ENCODE measurements around the gene RAD51B. TPM values are rescaled to one million over a fixed set of nuclear protein-coding genes. Genes with fewer than 3 reads are reported as not detected.
A peak's percentile ranks its signal among the peaks of the same experiment; 100 is the strongest.

RAD51B gene
- total and polyA plus RNA-seq, 5 donors, result 0.88 to 5.3 (median 3.3) TPM

DNA sequence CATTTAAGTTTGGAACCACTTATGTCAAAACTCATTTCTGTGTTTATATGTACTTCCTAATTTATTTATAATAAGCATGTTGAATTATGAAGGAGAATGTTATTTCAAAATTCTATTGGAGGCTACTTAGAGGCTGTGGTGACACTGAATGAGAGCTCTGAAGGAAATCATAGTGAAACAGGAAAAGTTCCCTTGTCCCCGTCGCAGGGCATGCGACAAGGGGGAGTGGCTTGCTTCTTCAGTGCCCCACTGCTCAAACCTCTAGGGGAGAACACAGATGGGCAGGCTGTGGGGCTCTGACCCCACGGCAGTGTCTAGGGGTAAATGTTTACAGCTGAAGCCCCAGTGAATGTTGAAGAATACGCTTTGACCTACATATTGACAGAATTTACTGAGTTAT lies 261.9 kb downstream of the RAD51B start:
- no peak overlapping the region for H3K27ac ChIP-seq (ENCODE audit: low read length)
- H3K4me3 ChIP-seq (ENCODE audit: low read length), result no peak overlapping the region
- no peaks in the 10 kb centered on the region for H3K4me1 ChIP-seq (ENCODE audit: control insufficient read depth, insufficient read depth, low read length)
- WGBS, result 92% methylated on average over 5 of the region's 5 CpGs
- intact Hi-C loops (cut with DNase I), result loop anchor here in 1 of 4 donors (10.0 kb wide), 1 partner anchor 153 kb away; no protein-coding TSS in a partner anchor
- H3K27me3 ChIP-seq (ENCODE audit: control insufficient read depth, insufficient read depth), result no peaks in the 10 kb centered on the region
- no peaks in the 10 kb centered on the region for H3K9me3 ChIP-seq (ENCODE audit: control insufficient read depth, low read length)
- no peak for DNase-seq
- ATAC-seq, result no peak

DNA sequence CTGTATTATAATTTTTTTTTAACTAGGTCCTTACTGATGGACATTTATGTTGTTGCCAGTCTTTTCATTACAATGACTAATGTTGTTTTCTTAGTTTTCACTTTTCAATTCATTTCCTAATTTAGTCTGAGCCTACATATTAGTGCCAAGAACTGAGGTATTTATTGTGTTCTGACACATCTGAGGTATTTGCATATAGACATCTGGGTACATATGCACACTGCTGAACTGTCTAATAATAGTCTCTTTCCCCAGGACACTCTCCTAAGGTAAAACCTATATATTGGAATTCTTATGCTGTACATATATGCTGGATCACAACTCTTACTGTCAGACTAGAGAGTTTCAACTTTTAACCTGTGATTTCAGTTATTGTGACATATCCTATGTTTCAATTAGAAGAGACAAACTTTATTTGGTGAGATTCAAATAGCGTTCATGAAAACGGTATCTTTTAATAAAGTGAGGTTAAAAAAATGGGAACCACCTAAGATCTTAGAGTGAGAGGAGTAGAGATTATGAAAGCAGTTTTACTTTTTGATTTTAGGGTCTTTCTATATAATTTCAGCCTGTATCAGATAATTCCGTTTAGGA lies 263.2 kb downstream of the RAD51B start:
- Histone ChIP-seq H3K4me3 (ENCODE audit: low read length) (no peak overlapping the region), H3K9me3 (ENCODE audit: control insufficient read depth, low read length) (no peaks in the 10 kb centered on the region), H3K27ac (ENCODE audit: low read length) (no peak overlapping the region), H3K4me1 (ENCODE audit: control insufficient read depth, insufficient read depth, low read length) (no peaks in the 10 kb centered on the region), H3K27me3 (ENCODE audit: control insufficient read depth, insufficient read depth) (no peaks in the 10 kb centered on the region)
- ATAC-seq (no peak), DNase-seq (no peak)
- intact Hi-C loops (cut with DNase I), result loop anchor here in 1 of 4 donors (10.0 kb wide), 1 partner anchor 152 kb away; no protein-coding TSS in a partner anchor
- 62% methylated on average over 3 of the region's 3 CpGs for WGBS

DNA sequence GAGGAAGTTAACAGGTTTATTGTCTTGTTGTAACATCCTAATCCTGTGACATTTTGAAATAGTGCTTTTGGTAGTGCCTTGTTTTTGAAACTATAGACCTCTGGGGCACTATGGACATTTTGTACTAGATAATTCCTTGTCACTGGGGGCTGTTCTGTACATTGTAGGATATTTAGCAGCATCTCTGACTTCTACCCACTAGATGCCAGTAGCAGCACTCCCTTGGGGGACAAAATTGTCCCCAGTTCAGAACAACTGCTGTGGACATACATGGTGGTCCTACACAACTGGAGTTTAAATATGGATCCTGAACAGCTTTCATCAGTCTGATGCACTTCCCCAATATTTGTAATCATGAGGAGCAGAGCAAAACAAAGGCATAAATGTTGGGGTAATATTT lies 264.7 kb downstream of the RAD51B start:
- Histone ChIP-seq H3K27me3 (ENCODE audit: control insufficient read depth, insufficient read depth) (no peaks in the 10 kb centered on the region), H3K27ac (ENCODE audit: low read length) (no peak overlapping the region), H3K4me3 (ENCODE audit: low read length) (no peak overlapping the region), H3K9me3 (ENCODE audit: control insufficient read depth, low read length) (no peaks in the 10 kb centered on the region), H3K4me1 (ENCODE audit: control insufficient read depth, insufficient read depth, low read length) (no peaks in the 10 kb centered on the region)
- DNase-seq (no peak), ATAC-seq (no peak)
- intact Hi-C loops (cut with DNase I), result loop anchor here in 1 of 4 donors (10.0 kb wide), 1 partner anchor 151 kb away; no protein-coding TSS in a partner anchor

DNA sequence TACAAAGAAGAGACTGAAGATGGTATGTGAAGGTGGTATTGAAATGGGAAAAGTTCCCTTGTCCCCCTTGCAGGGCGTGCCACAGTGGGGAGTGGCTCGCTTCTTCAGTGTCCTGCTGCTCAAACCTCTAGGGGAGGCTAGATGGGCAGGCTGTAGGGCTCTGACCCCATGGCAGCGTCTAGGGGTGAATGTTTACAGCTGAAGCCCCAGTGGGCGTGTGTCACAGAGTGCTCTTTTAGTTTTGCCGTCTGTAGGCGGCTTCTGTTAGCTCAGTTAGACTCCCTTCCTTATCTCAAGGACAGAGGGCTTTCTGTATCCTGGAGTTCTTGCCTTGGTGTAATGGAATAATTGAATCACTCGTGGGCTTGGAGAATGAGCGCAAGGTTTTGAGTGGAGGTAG lies 266.2 kb downstream of the RAD51B start:
- 61% methylated on average over 8 of the region's 8 CpGs for WGBS
- DNase-seq (no peak), ATAC-seq (peak in 1 of 2 donors; percentile 73)
- Histone ChIP-seq H3K9me3 (ENCODE audit: control insufficient read depth, low read length) (no peaks in the 10 kb centered on the region), H3K4me1 (ENCODE audit: control insufficient read depth, insufficient read depth, low read length) (no peaks in the 10 kb centered on the region), H3K27ac (ENCODE audit: low read length) (no peak overlapping the region), H3K4me3 (ENCODE audit: low read length) (no peak overlapping the region), H3K27me3 (ENCODE audit: control insufficient read depth, insufficient read depth) (no peaks in the 10 kb centered on the region)
- intact Hi-C loops (cut with DNase I), result loop anchor here in 1 of 4 donors (10.0 kb wide), 1 partner anchor 149 kb away; no protein-coding TSS in a partner anchor

DNA sequence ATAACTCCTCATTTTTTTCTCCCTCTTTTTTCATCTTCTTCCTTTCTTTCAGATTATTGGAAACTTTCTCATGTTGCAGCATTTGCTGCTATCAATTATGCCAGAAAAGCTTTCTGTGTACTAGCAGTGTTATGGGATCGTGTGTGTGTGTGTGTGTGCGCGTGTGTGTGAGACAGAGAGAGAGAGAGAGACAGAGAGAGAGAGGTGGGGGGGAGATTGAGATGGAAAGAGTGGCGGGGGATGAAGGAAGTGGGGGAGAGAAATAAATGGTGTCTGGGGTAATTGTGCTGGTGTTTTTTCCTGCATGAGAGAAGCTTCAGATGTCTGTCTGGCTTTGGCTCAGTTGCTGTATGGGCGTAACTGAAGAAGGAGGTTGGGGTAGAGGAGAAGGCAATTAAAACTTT lies 268.9 kb downstream of the RAD51B start:
- Histone ChIP-seq H3K27me3 (ENCODE audit: control insufficient read depth, insufficient read depth) (no peaks in the 10 kb centered on the region), H3K4me3 (ENCODE audit: low read length) (no peak overlapping the region), H3K9me3 (ENCODE audit: control insufficient read depth, low read length) (no peaks in the 10 kb centered on the region), H3K27ac (ENCODE audit: low read length) (no peak overlapping the region), H3K4me1 (ENCODE audit: control insufficient read depth, insufficient read depth, low read length) (no peaks in the 10 kb centered on the region)
- ATAC-seq (peak in 1 of 2 donors; percentile 34), DNase-seq (peak in 1 of 3 donors; percentile 68)
- intact Hi-C loops (cut with DNase I), result loop anchor here in 1 of 4 donors (10.0 kb wide), 1 partner anchor 146 kb away; no protein-coding TSS in a partner anchor
- 62% methylated on average over 5 of the region's 5 CpGs for WGBS

DNA sequence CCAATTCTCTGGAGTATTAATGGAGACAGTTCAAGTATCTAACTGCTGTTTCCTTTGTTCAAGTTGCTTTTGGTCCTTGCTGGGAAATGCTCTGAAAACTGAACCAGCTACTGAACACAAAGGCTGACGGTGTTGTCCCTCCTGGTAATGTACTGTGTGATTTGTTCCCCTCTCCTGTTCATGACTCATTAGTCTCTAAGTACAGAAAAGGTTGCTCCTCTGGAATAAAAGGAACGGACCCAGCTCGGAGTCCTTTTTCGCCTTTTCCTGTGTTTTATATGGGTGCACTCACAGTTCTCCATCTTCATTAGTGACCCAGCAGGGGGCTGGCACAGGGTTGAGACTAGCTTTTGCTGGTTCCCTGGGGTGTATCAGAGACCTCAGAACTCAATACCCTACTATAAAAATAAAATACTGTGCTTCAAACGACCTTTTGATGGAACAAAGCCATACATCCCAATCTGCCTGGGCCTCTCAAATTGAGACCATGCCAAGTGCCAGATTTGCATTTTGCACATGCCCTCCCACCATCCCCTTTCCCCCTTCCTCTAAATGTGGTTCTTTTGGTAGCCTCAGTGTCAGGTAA lies 269.7 kb downstream of the RAD51B start:
- WGBS, result 71% methylated on average over 5 of the region's 5 CpGs
- Histone ChIP-seq H3K4me1 (ENCODE audit: control insufficient read depth, insufficient read depth, low read length) (no peaks in the 10 kb centered on the region), H3K27me3 (ENCODE audit: control insufficient read depth, insufficient read depth) (no peaks in the 10 kb centered on the region), H3K9me3 (ENCODE audit: control insufficient read depth, low read length) (no peaks in the 10 kb centered on the region), H3K4me3 (ENCODE audit: low read length) (no peak overlapping the region), H3K27ac (ENCODE audit: low read length) (no peak overlapping the region)
- ATAC-seq, result peak; percentile 50 to 73
- intact Hi-C loops (cut with DNase I), result loop anchor here in 1 of 4 donors (10.0 kb wide), 1 partner anchor 146 kb away; no protein-coding TSS in a partner anchor
- DNase-seq, result no peak

DNA sequence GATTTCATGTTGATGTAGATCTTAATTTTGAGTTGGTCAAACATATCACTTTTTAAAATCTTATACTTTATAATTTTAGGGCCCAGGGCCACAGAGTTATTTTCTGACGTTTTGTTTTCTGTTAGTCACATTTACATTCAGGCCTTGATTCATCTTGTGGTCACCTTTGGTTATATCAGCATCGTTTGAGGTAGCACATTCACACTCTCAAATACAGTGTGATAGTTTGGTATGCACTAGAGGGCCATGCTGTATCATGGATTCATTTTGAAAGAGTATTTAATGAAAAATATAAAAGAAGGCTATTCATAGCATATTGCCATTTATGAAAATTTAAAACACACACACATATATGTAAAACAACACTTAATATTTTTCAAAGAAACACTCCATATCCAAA lies 274.6 kb downstream of the RAD51B start:
- Histone ChIP-seq H3K4me1 (ENCODE audit: control insufficient read depth, insufficient read depth, low read length) (no peaks in the 10 kb centered on the region), H3K4me3 (ENCODE audit: low read length) (no peak overlapping the region), H3K27me3 (ENCODE audit: control insufficient read depth, insufficient read depth) (no peaks in the 10 kb centered on the region), H3K27ac (ENCODE audit: low read length) (no peak overlapping the region), H3K9me3 (ENCODE audit: control insufficient read depth, low read length) (no peaks in the 10 kb centered on the region)
- DNase-seq, result no peak
- 72% methylated on average over 2 of the region's 2 CpGs for WGBS
- ATAC-seq, result no peak
- intact Hi-C loops (cut with DNase I), result no loop called here

DNA sequence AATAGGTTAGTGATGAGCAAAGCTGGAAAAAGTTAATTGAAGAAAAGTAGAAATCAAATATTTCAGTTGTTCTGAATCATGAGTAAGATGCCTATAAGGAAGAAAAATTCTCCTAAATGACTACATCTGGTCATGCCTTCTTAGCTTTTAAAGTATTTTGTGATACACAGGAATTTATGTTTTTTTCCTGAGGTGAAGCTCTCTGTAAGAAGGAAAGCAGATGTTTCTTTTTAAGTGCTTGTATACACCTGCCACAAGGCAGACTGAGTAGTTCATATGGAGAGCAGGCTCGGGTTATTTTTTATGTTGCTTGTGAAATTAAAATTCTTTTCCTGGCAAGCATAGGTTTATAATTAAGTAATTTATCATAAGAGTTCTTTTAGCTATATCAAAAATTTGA lies 275.2 kb downstream of the RAD51B start:
- Histone ChIP-seq H3K27me3 (ENCODE audit: control insufficient read depth, insufficient read depth) (no peaks in the 10 kb centered on the region), H3K4me1 (ENCODE audit: control insufficient read depth, insufficient read depth, low read length) (no peaks in the 10 kb centered on the region), H3K4me3 (ENCODE audit: low read length) (no peak overlapping the region), H3K9me3 (ENCODE audit: control insufficient read depth, low read length) (no peaks in the 10 kb centered on the region), H3K27ac (ENCODE audit: low read length) (no peak overlapping the region)
- ATAC-seq (no peak), DNase-seq (no peak)
- intact Hi-C loops (cut with DNase I), result no loop called here
- 74% methylated on average over 1 of the region's 1 CpG for whole genome bisulfite sequencing

DNA sequence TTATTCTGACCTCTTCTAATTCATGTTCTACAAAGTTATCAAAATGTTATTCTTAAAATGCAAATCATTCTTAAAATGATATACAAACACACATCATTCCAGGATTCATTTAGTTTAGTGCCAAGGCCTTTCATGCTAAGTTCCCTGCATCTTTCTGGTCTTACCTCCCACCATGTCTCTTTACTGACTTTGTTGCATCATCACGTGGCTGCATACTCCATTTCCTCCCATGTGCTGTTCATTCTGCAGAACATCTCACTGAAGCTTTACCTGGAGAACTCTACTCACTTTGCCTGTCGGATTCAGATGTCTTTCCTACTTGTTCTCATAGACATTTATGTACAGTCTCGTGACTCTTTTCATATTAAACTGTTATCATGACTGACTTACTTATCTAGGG lies 278.1 kb downstream of the RAD51B start:
- intact Hi-C loops (cut with DNase I), result no loop called here
- no peak overlapping the region for H3K27ac ChIP-seq (ENCODE audit: low read length)

DNA sequence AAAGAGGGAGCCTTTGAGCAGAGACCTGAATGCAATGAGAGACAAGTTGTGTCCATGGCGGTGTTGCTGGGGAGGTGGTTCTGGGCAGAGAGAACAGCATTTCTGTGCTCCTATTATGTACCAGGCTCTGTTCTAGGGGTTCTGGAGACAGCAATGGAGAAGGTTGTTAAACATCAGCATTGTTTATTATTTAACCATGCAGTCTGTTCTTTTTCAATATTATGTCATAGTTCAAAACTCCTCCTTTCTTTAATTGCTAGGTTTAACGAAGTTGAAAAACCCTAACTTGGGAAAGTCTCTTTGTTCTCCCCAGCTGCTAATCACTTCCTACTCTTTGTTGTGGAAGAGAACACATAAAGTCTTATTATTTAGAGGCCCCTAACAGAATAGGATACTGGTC lies 279.3 kb downstream of the RAD51B start:
- H3K4me1 ChIP-seq (ENCODE audit: control insufficient read depth, insufficient read depth, low read length), result no peaks in the 10 kb centered on the region

More for the DNA sequence above, 278.1 kb downstream of the RAD51B start:
- no peaks in the 10 kb centered on the region for H3K27me3 ChIP-seq (ENCODE audit: control insufficient read depth, insufficient read depth)
- no peaks in the 10 kb centered on the region for H3K4me1 ChIP-seq (ENCODE audit: control insufficient read depth, insufficient read depth, low read length)
- DNase-seq, result no peak
- peaks cover 5% of the 10 kb centered on the region for H3K9me3 ChIP-seq (ENCODE audit: control insufficient read depth, low read length)
- 86% methylated on average over 3 of the region's 3 CpGs for WGBS
- no peak for ATAC-seq
- H3K4me3 ChIP-seq (ENCODE audit: low read length), result no peak overlapping the region

DNA sequence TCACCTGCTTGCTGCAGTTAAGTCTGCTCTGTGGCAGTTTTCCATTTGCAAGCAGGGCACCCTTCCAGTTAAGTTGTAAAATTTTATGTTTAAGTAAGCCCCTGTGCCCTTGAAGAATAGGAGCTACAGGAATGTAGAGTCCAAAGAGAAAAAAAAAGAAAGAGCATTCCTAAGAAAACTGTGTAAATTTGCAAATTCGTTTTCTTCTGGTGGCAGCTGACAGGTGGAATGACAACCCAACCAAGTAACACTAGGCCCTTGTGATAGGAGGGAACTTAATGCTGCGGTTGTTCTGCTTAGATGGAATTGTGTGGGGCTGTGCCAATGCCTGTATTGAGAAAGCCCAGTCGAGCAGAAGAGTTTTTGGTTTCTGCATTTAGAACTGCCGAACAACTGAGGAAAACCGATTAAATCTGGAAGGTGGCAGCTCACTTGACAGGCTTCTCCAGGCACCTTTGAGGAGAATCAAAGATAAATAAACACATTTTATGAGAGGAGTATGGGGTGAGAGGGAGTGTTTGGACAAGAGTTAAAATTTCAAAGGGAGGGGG lies 280.0 kb downstream of the RAD51B start:
- ATAC-seq (no peak), DNase-seq (no peak)
- intact Hi-C loops (cut with DNase I), result no loop called here
- Histone ChIP-seq H3K9me3 (ENCODE audit: control insufficient read depth, low read length) (peaks cover 5% of the 10 kb centered on the region), H3K27ac (ENCODE audit: low read length) (no peak overlapping the region), H3K27me3 (ENCODE audit: control insufficient read depth, insufficient read depth) (no peaks in the 10 kb centered on the region), H3K4me1 (ENCODE audit: control insufficient read depth, insufficient read depth, low read length) (no peaks in the 10 kb centered on the region), H3K4me3 (ENCODE audit: low read length) (no peak overlapping the region)
- 82% methylated on average over 5 of the region's 5 CpGs for WGBS

More for the DNA sequence above, 279.3 kb downstream of the RAD51B start:
- ATAC-seq (no peak), DNase-seq (no peak)
- Histone ChIP-seq H3K4me3 (ENCODE audit: low read length) (no peak overlapping the region), H3K9me3 (ENCODE audit: control insufficient read depth, low read length) (peaks cover 5% of the 10 kb centered on the region), H3K27me3 (ENCODE audit: control insufficient read depth, insufficient read depth) (no peaks in the 10 kb centered on the region), H3K27ac (ENCODE audit: low read length) (no peak overlapping the region)
- WGBS, result 92% methylated on average over 2 of the region's 2 CpGs
- intact Hi-C loops (cut with DNase I), result no loop called here

Measured in right cardiac atrium (tissue), 5 donors.